Vagina (tissue), 2 donors: ENCODE results near the gene C9orf43.

Experiments
- POLR2A ChIP-seq, 2 donors: fragments of 450-650 bp; IDR thresholded peaks; one replicate each; pipeline ENCODE4 v1.6.1; 2017; ENCODE audit warnings: antibody characterized with exemption in 2 of 2, mild to moderate bottlenecking in 2 of 2, moderate library complexity in 2 of 2
- TF ChIP-seq, protein P1 (sequence below), 3 experiments: fragments of 450-650 bp in 2 of 3; fragments of 200-600 bp in 1 of 3; sonication (generic) in 1 of 3; IDR thresholded peaks; one replicate each; pipeline ENCODE4 v1.5.1; 2017 to 2019; ENCODE audit warnings: antibody characterized with exemption in 3 of 3, mild to moderate bottlenecking in 2 of 3, moderate library complexity in 2 of 3

DNA sequence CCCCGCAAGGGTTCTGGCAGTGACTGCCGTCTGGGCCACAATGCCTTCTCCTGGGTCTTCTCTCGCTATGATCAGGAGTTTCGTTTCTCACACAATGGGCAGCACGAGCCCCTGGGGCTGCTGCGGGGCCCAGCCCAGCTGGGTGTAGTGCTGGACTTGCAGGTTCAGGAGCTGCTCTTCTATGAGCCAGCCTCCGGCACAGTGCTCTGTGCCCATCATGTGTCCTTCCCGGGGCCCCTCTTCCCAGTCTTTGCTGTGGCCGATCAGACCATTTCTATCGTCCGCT is 40.7 kb upstream of the C9orf43 start:
- TF ChIP-seq, protein P1, sequence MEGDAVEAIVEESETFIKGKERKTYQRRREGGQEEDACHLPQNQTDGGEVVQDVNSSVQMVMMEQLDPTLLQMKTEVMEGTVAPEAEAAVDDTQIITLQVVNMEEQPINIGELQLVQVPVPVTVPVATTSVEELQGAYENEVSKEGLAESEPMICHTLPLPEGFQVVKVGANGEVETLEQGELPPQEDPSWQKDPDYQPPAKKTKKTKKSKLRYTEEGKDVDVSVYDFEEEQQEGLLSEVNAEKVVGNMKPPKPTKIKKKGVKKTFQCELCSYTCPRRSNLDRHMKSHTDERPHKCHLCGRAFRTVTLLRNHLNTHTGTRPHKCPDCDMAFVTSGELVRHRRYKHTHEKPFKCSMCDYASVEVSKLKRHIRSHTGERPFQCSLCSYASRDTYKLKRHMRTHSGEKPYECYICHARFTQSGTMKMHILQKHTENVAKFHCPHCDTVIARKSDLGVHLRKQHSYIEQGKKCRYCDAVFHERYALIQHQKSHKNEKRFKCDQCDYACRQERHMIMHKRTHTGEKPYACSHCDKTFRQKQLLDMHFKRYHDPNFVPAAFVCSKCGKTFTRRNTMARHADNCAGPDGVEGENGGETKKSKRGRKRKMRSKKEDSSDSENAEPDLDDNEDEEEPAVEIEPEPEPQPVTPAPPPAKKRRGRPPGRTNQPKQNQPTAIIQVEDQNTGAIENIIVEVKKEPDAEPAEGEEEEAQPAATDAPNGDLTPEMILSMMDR (IDR thresholded peaks at IDR 0.05) = no peak
- TF ChIP-seq POLR2A (IDR thresholded peaks at IDR 0.05) = no peak
